Upper lobe of left lung (tissue), 6 donors: Measurements from ENCODE around the gene STAP2. TPM values are rescaled to one million over a fixed set of nuclear protein-coding genes. Genes with fewer than 3 reads are reported as not detected.
"Not testable (repeated sequence)": the region's sequence is repeated elsewhere in the genome, so short reads cannot be mapped to it uniquely, and the experiment has no call there.

Experiments used
- ATAC-seq, 2 donors: fragments of 200-7000 bp; cut with Tn5 transposase; one replicate each; pipeline ENCODE4 v1.9.1; 2022; ENCODE audit warnings: mild to moderate bottlenecking in 2 of 2, moderate library complexity in 2 of 2; ENCODE audit not compliant: low FRiP score in 2 of 2
- DNase-seq, 2 donors: peaks; one replicate each; pipeline ENCODE4 v3.0.0-alpha.2; 2019 to 2020
- H3K27ac ChIP-seq, 4 donors: fragments of 200-600 bp; sonication (generic); one replicate each; pipeline ENCODE4 v1.5.1; 2016 to 2019
- H3K27me3 ChIP-seq, 4 donors: fragments of 200-600 bp; sonication (generic); one replicate each; pipeline ENCODE4 v1.5.1; 2017 to 2019
- H3K36me3 ChIP-seq, 4 donors: fragments of 200-600 bp; sonication (generic); one replicate each; pipeline ENCODE4 v1.5.1; 2016 to 2019
- H3K4me1 ChIP-seq, 4 donors: fragments of 200-600 bp; sonication (generic); one replicate each; pipeline ENCODE4 v1.5.1; 2018 to 2019
- H3K4me3 ChIP-seq, 4 donors: fragments of 200-600 bp; sonication (generic); one replicate each; pipeline ENCODE4 v1.5.1; 2017 to 2019; ENCODE audit warnings: mild to moderate bottlenecking in 2 of 4, moderate library complexity in 1 of 4
- H3K9me3 ChIP-seq, 4 donors: fragments of 200-600 bp; sonication (generic); one replicate each; pipeline ENCODE4 v1.5.1; 2018 to 2019
- CTCF ChIP-seq, 6 experiments: fragments of 450-650 bp in 4 of 6; fragments of 200-600 bp in 2 of 6; sonication (generic) in 2 of 6; IDR thresholded peaks; one replicate each; pipeline ENCODE4 v1.5.1; 2016 to 2019; ENCODE audit warnings: antibody characterized with exemption in 6 of 6
- EP300 ChIP-seq, 4 donors: sonication (generic); formaldehyde crosslinking; IDR thresholded peaks; one replicate each; pipeline ENCODE4 v1.5.1; 2017; ENCODE audit warnings: antibody characterized with exemption in 4 of 4, control low read depth in 2 of 4
- POLR2A ChIP-seq, 4 donors: fragments of 450-650 bp; IDR thresholded peaks; one replicate each; pipeline ENCODE4 v1.5.1; 2016 to 2017; ENCODE audit warnings: antibody characterized with exemption in 4 of 4, mild to moderate bottlenecking in 2 of 4
- POLR2AphosphoS5 ChIP-seq, 2 donors: sonication (generic); formaldehyde crosslinking; IDR thresholded peaks; one replicate each; pipeline ENCODE4 v1.5.1; 2017; ENCODE audit warnings: antibody characterized with exemption in 2 of 2
- WGBS, 2 donors: methylation state at CpG; one replicate each; pipeline ENCODE4 v1.1.5; 2017 to 2018; 5-methylcytosine and 5-hydroxymethylcytosine counted together
- total RNA-seq, 6 donors: library from RNA; depleted of rRNA in 4 of 6; stranded (reverse); fragments of >200 nt in 4 of 6; gene quantifications; one replicate each; pipeline versions ENCODE4 v1.1.0 to v1.2.1, GENCODE V29; 2016 to 2021
- donor health status: DM: no; HTN: no; CAD: no; lungs with moderate emphysema.
- donor health status: DM: no; HTN: yes; CAD: no; lungs with severe emphysema.

STAP2 gene
- total RNA-seq, 6 donors from 2014 or later = 11.2 to 39.8 (median 14.7) TPM

- ATAC-seq (no peak), DNase-seq (no peak)
- no peaks in the 10 kb centered on the region for H3K36me3 ChIP-seq
- no peak overlapping the region for H3K4me3 ChIP-seq
- H3K27me3 ChIP-seq = peaks cover 2 to 29% (median 16%) of the 10 kb centered on the region in 4 donors
- no peak for TF ChIP-seq CTCF (IDR thresholded peaks at IDR 0.05)
- no peak for TF ChIP-seq EP300 (IDR thresholded peaks at IDR 0.05)
- no peak for TF ChIP-seq POLR2A (IDR thresholded peaks at IDR 0.05)
- TF ChIP-seq POLR2AphosphoS5 (IDR thresholded peaks at IDR 0.05) = no peak
- 44 to 45% methylated on average over 16 of the region's 16 CpGs for WGBS, 2 donors
- H3K4me1 ChIP-seq = peaks cover 11 to 19% (median 13%) of the 10 kb centered on the region in 4 donors
- H3K27ac ChIP-seq = no peak overlapping the region
- H3K9me3 ChIP-seq = no peaks in the 10 kb centered on the region
These were observed 61.4 kb downstream of the STAP2 start for GRCh38 chr19:4277191-4277696.

DNA sequence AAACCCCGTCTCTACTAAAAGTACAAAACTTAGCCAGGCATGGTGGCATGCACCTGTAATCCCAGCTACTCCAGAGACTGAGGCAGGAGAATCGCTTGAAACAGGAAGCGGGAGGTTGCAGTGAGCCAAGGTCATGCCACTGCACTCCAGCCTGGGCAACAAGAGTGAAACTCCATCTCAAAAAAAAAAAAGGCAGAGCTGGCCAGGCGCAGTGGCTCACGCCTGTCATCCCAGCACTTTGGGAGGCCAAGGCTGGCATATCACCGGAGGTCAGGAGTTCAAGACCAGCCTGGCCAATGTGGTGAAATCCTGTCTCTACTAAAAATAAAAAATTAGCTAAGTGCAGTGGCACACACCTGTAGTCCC is 64.3 kb downstream of the STAP2 start:
- not testable (repeated sequence) for H3K27ac ChIP-seq, H3K9me3 ChIP-seq, DNase-seq, H3K4me1 ChIP-seq, ATAC-seq, H3K4me3 ChIP-seq
- peaks cover 2 to 13% (median 7%) of the 10 kb centered on the region in 4 donors for H3K27me3 ChIP-seq
- WGBS, 2 donors = 73 to 85% methylated on average over 6 of the region's 6 CpGs
- peaks cover 0 to 22% (median 7%) of the 10 kb centered on the region in 4 donors for H3K36me3 ChIP-seq

Other genes starting within 250 kb of the STAP2 start
- gene MAP2K2, start 214.7 kb downstream of the STAP2 start, total RNA-seq = 100 to 1,000 TPM in 5 of 6 donors, 10 to 100 TPM in 1; 86.8 to 170 (median 134) TPM
- gene CREB3L3, start 185.2 kb downstream of the STAP2 start, total RNA-seq = under 1 TPM in 1 of 6 donors, not detected in 5; 0.14 TPM
- 10 to 100 TPM; 20.8 to 55.0 (median 27.8) TPM for gene SIRT6, start 156.3 kb downstream of the STAP2 start, total RNA-seq
- gene ANKRD24, start 156.1 kb downstream of the STAP2 start, total RNA-seq = 10 to 100 TPM in 1 of 6 donors, 1 to 10 TPM in 3, under 1 TPM in 2; 0.46 to 10.5 (median 1.3) TPM
- 1 to 10 TPM; 1.7 to 7.4 (median 2.5) TPM for gene EBI3, start 109.3 kb downstream of the STAP2 start, total RNA-seq
- 10 to 100 TPM; 18.8 to 36.6 (median 25.4) TPM for gene YJU2, start 91.7 kb downstream of the STAP2 start, total RNA-seq
- under 1 TPM in 1 of 6 donors, not detected in 5; 0.98 TPM for gene SHD, start 59.6 kb downstream of the STAP2 start, total RNA-seq
- 1 to 10 TPM in 3 of 6 donors, under 1 TPM in 2, not detected in 1; 0.30 to 1.9 (median 1.3) TPM for gene TMIGD2, start 36.4 kb downstream of the STAP2 start, total RNA-seq
- 1 to 10 TPM in 2 of 6 donors, under 1 TPM in 4; 0.54 to 2.1 (median 0.82) TPM for gene FSD1, start 34.2 kb downstream of the STAP2 start, total RNA-seq
- 10 to 100 TPM in 4 of 6 donors, 1 to 10 TPM in 2; 7.7 to 37.1 (median 15.6) TPM for gene MPND, start 4.7 kb upstream of the STAP2 start, total RNA-seq
- 10 to 100 TPM; 27.4 to 60.1 (median 53.8) TPM for gene SH3GL1, start 61.7 kb upstream of the STAP2 start, total RNA-seq
- gene CHAF1A, start 63.8 kb upstream of the STAP2 start, total RNA-seq = 10 to 100 TPM in 3 of 6 donors, 1 to 10 TPM in 3; 3.3 to 16.8 (median 10.1) TPM
- 100 to 1,000 TPM in 4 of 6 donors, 10 to 100 TPM in 2; 48.1 to 186 (median 111) TPM for gene UBXN6, start 119.0 kb upstream of the STAP2 start, total RNA-seq
- gene HDGFL2, start 133.5 kb upstream of the STAP2 start, total RNA-seq = 10 to 100 TPM; 23.9 to 71.2 (median 37.6) TPM
- 10 to 100 TPM in 1 of 6 donors, 1 to 10 TPM in 5; 1.8 to 11.5 (median 3.8) TPM for gene PLIN4, start 179.7 kb upstream of the STAP2 start, total RNA-seq
- 10 to 100 TPM; 13.5 to 97.4 (median 23.0) TPM for gene PLIN5, start 196.4 kb upstream of the STAP2 start, total RNA-seq
- 10 to 100 TPM in 4 of 6 donors, 1 to 10 TPM in 2; 7.3 to 19.9 (median 12.2) TPM for gene LRG1, start 201.2 kb upstream of the STAP2 start, total RNA-seq
- 10 to 100 TPM in 2 of 6 donors, 1 to 10 TPM in 4; 3.4 to 33.1 (median 7.6) TPM for gene SEMA6B, start 220.9 kb upstream of the STAP2 start, total RNA-seq